Mucosa of stomach (tissue), 1 donor: ENCODE measurements around the gene FERMT2.
"Not testable (repeated sequence)": the region's sequence is repeated elsewhere in the genome, so short reads cannot be mapped to it uniquely, and the experiment has no call there.

ENCODE experiments used
- H3K27me3 ChIP-seq: one replicate; pipeline ENCODE4 v1.7.0; 2013; ENCODE audit warnings: mild to moderate bottlenecking, low read length; ENCODE audit not compliant: control insufficient read depth, insufficient read depth
- H3K36me3 ChIP-seq: one replicate; pipeline ENCODE4 v1.7.0; 2013; ENCODE audit warnings: low read length; ENCODE audit not compliant: control insufficient read depth, insufficient read depth
- H3K4me1 ChIP-seq: one replicate; pipeline ENCODE4 v1.7.0; 2013; ENCODE audit warnings: mild to moderate bottlenecking, low read length; ENCODE audit not compliant: control insufficient read depth, insufficient read depth
- H3K4me3 ChIP-seq: one replicate; pipeline ENCODE4 v1.7.0; 2013; ENCODE audit warnings: low read length
- H3K9ac ChIP-seq: one replicate; pipeline ENCODE4 v1.7.0; 2013; ENCODE audit warnings: mild to moderate bottlenecking, low read length, moderate library complexity
- H3K9me3 ChIP-seq: one replicate; pipeline ENCODE4 v1.7.0; 2013; ENCODE audit warnings: mild to moderate bottlenecking, low read length, moderate library complexity; ENCODE audit not compliant: control insufficient read depth
- donor health status: Pancreatic carcinoma.

Gene FERMT2

DNA sequence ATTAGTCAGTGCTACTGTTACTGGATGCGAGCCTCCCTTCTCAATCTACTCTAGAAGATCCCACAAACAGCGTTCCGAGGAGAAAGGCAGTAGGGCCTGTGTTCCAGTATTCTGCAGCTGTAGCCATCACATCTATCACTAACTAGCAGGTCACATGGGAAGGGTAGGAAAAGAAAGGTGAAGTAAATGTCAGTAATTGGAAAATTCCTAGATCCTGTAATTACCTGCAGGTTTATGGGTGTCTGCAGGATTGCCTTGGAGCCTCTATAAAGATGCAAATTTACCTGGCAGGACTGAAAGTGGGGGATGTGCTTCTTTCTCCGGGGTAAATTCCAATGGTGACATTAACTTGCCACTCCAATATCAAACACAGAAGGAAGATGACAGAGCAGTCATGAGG, 77.8 kb downstream of the FERMT2 start:
- H3K9me3 ChIP-seq = no peaks in the 10 kb centered on the region
- no peaks in the 10 kb centered on the region for H3K27me3 ChIP-seq
- no peaks in the 10 kb centered on the region for H3K4me1 ChIP-seq
- no peak overlapping the region for H3K4me3 ChIP-seq
- peaks cover 4% of the 10 kb centered on the region for H3K36me3 ChIP-seq
- no peak overlapping the region for H3K9ac ChIP-seq

DNA sequence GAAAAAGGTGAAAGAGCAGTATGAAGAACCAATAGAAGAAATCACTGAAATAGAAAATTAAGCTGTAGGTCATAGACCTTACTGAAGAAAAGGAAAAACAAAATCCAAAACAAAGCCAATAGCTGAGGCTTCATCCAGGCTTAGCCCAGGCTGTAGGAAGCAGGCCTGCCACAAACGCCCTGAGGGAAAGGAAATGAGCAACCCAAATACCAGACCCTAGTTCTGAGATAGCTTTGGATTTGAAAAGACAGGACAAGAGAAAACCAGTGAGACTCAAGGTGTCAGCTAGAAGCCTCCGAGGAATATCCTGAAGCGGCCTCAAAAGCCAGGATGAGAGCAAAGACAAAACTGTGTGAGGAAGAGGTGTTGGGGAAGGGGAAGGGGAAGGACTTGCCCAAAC, 79.2 kb downstream of the FERMT2 start:
- no peak overlapping the region for H3K4me3 ChIP-seq
- H3K9ac ChIP-seq = no peak overlapping the region
- H3K36me3 ChIP-seq = peaks cover 4% of the 10 kb centered on the region
- H3K4me1 ChIP-seq = no peaks in the 10 kb centered on the region
- H3K9me3 ChIP-seq = no peaks in the 10 kb centered on the region
- no peaks in the 10 kb centered on the region for H3K27me3 ChIP-seq

DNA sequence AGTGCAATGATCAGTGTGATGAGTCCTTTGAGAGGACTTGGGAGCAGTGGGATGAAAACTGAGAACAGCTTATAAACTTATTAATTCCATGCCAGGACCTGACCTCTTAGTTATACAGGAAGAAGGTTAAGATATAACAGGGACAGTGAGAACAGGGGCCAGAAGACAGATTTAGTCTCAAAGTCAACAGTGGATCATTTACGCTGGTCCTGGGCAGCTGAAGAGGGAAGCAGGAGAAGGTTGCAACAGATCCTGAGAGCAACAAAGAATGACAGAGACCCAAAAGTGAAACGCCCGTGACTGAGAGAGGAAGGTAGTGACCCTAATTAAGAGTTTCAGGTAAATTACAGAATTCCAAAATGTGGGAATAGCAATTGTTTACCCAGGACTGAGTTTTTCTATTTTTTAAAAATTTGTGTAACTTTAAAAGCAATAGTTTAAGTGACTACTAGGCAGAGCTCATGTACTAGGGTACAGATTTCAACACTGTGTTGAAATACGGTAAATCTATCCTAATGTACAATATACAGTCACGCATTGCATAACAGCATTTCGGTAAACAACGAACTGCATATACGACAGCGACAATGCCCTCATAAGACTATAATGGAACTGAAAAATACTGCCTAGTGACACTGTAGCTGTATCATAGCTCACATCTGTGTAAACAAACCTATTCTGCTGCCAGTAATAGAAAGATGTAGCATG, 81.8 kb downstream of the FERMT2 start:
- Histone ChIP-seq H3K27me3 (no peaks in the 10 kb centered on the region), H3K36me3 (peaks cover 4% of the 10 kb centered on the region), H3K4me3 (no peak overlapping the region), H3K9me3 (no peaks in the 10 kb centered on the region), H3K4me1 (no peaks in the 10 kb centered on the region), H3K9ac (no peak overlapping the region)

DNA sequence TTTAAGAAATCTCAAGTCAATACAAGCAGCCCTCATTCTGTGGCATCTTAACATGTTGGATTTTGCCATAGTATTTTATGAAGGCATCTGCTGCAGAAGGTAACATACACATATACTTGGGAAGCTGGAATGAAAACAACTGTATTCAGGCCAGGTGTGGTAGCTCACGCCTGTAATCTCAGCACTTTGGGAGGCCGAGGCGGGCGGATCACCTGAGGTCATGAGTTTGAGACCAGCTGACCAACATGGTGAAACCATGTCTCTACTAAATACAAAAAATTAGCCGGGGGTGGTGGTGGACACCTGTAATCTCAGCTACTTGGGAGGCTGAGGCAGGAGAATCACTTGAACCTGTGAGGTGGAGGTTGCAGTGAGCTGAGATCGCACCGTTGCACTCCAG, 86.0 kb downstream of the FERMT2 start:
- not testable (repeated sequence) for H3K4me1 ChIP-seq, H3K27me3 ChIP-seq, H3K36me3 ChIP-seq, H3K9ac ChIP-seq, H3K9me3 ChIP-seq, H3K4me3 ChIP-seq

DNA sequence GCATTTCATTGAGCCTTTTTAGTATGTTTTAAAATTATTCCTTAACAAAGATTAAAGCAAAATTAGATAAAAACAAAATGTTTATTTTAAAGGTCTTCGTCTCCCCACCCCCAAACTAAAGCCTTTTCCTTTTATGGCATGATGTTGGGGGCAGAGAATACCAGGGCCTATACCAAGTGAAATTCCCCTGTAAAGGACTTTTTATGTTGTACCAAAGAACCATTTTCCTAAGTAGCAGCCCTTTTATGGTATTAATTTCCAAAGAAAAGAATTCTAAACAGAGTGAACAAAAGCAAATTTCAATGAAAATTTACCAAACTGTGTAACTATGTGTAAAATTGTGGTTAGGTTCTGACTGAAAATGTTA, 87.5 kb downstream of the FERMT2 start:
- Histone ChIP-seq H3K36me3 (no peaks in the 10 kb centered on the region), H3K27me3 (no peaks in the 10 kb centered on the region), H3K4me3 (no peak overlapping the region), H3K9me3 (no peaks in the 10 kb centered on the region), H3K4me1 (no peaks in the 10 kb centered on the region), H3K9ac (no peak overlapping the region)

DNA sequence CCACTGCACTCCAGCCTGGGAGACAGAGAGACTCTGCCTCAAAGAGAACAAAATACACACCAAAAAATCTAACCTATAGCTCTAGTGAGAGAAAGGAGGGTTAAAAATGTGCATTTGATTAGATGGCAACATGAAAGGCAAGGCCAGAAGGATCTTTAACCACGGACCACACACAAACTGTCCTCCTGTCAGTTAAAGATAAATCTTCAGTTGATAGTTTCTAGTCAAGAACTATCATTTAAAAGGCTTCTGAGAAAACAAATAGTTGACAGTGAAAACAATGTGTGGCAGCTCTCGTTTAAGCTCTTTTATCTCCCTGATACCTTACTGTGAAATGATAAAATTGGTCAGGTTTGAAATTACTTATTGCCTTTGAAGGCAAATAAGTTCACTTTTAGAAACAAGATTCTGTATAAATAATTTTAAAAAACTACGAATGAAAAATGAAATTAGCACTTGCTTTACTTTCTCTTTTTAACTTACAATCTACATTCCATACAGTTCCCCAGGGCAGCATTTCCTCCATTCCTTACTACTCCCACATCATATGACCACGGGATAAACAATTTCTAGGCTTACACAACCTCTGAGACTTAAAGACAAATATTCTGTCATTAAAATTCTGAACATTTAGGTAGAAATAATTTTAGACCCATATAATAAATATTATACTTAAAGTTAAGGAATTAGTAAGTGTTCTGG, 88.1 kb downstream of the FERMT2 start:
- Histone ChIP-seq H3K4me1 (no peaks in the 10 kb centered on the region), H3K4me3 (no peak overlapping the region), H3K9ac (no peak overlapping the region), H3K36me3 (no peaks in the 10 kb centered on the region), H3K27me3 (no peaks in the 10 kb centered on the region), H3K9me3 (no peaks in the 10 kb centered on the region)

DNA sequence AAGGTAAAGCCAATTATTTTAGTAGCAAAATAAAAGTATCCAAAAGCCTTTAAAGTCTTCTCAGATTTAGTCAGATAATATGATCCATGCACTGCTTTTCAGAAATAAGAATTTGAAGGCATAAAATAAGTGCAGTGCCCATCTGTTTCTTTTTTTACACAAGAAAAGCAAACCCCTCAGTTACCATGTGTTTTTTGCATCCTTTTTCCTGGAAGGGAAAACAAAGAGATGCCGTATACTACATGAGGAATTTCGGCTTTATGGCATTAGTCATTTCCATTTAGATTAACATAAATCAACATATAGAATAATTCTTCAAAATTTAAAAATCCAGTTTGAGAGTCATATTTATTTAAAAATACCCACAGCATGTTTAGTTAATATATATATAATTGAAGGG, 89.4 kb downstream of the FERMT2 start:
- no peak overlapping the region for H3K9ac ChIP-seq
- H3K36me3 ChIP-seq = no peaks in the 10 kb centered on the region
- no peaks in the 10 kb centered on the region for H3K9me3 ChIP-seq
- no peaks in the 10 kb centered on the region for H3K4me1 ChIP-seq
- H3K27me3 ChIP-seq = no peaks in the 10 kb centered on the region
- no peak overlapping the region for H3K4me3 ChIP-seq

DNA sequence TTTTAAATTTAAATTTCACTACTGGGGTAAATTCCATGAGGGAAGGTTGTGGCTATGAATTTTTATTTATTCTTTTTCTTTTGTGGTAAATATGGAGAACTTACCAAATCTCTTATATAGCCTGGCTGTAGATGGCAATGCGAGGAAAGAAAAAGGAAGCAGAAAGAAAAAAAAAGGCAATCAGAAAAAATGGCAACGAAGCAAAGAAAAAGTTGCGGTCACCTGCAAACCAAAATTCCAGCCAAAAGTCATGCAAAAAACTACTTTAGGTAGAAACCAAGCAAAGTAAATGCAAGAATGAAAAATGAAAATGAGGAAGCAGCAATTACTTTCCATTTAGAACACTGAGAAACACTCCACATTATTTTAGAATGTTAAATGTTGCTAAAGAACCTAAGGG, 89.9 kb downstream of the FERMT2 start:
- H3K36me3 ChIP-seq = no peaks in the 10 kb centered on the region
- no peaks in the 10 kb centered on the region for H3K9me3 ChIP-seq
- no peak overlapping the region for H3K9ac ChIP-seq
- H3K27me3 ChIP-seq = no peaks in the 10 kb centered on the region
- H3K4me3 ChIP-seq = no peak overlapping the region
- H3K4me1 ChIP-seq = no peaks in the 10 kb centered on the region

DNA sequence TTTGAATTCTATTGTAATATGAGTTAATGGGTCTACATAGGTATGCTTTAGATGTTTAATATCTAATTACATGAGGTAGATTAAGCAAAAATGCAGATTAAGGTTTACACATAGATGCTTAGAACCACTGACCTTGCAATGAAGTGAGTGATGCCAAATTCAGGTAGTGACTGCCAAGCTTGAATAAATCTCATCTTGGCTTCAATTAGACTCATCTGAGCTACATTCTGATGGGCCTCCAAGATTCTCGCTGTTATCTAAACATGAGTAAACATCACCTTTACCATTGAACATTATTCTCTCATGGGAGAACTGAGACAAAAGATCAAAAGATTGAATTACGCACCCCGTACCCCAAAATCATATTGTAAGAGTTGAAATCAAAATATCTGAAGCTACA, 90.6 kb downstream of the FERMT2 start:
- Histone ChIP-seq H3K4me1 (no peaks in the 10 kb centered on the region), H3K9me3 (no peaks in the 10 kb centered on the region), H3K36me3 (no peaks in the 10 kb centered on the region), H3K9ac (no peak overlapping the region), H3K4me3 (no peak overlapping the region), H3K27me3 (no peaks in the 10 kb centered on the region)

DNA sequence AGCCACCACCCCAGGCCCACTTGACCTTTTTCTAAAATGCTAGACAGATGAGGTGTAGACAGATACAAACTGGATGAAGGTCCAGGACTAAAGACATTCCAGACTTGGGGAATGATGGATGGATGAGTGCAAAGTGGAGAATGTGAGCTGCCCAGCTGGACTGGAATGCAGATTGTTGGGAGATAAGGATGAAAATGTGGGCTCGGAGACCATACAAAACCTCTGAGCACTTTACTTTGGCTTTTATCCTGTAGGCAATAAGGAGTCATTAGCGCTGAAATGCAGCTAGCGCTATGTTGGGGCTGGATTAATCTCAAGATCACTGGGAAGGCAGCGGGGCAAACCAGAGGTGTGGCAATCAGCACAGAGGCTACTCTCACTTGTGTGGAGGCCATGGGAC, 94.7 kb downstream of the FERMT2 start:
- H3K27me3 ChIP-seq = no peaks in the 10 kb centered on the region
- H3K9ac ChIP-seq = no peak overlapping the region
- no peaks in the 10 kb centered on the region for H3K9me3 ChIP-seq
- no peaks in the 10 kb centered on the region for H3K4me1 ChIP-seq
- H3K4me3 ChIP-seq = no peak overlapping the region
- H3K36me3 ChIP-seq = no peaks in the 10 kb centered on the region

DNA sequence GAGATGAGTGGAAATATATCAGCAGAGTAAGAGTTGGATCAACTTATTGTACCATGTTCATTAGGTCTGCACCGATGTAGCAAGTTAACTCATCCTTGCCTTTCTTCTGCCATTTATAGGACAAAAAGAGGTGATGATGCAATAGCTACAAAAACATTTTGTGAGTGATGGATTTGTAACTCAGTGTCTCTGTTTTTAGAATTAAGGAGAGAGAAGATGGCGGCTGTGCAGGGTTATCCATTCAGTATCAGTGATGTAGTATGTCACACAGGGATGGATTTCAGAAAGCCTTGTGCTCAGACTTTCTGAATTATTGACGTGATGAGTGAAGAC, 97.4 kb downstream of the FERMT2 start:
- Histone ChIP-seq H3K4me1 (no peaks in the 10 kb centered on the region), H3K36me3 (no peaks in the 10 kb centered on the region), H3K27me3 (no peaks in the 10 kb centered on the region), H3K9ac (no peak overlapping the region), H3K4me3 (no peak overlapping the region), H3K9me3 (no peaks in the 10 kb centered on the region)

DNA sequence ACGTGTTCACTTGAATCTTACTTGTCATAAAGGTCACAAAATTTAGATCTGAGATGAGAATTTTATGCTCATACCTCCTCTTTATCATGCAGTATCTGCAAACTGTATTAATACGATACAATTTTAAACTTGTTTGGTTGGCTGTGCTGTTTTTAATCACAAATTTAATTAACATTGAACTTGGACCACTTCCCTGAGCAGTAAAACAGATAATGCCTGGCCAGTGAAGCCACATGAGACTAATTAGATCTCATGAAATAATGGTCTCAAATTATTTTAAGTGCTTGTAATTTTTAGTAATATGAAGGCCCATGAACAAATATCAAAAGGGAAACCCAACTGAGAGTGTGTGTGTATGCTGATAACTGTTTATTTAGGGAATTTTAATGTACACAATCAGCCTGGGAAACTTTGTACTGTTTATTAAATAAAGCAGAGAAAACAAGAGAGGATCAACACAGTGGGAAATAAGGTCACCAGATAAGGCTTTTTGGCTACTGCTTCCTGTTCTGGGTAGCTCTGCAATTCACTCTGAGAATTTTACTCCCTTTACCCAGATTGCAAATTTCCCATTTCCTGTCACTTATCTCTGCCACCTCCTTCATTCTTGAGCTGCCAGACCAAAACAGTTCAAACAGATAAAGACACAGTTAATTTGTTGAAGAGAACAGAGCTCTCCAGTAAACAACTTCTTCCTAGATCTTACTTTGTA, 97.9 kb downstream of the FERMT2 start:
- Histone ChIP-seq H3K9me3 (no peaks in the 10 kb centered on the region), H3K9ac (no peak overlapping the region), H3K27me3 (no peaks in the 10 kb centered on the region), H3K36me3 (no peaks in the 10 kb centered on the region), H3K4me3 (no peak overlapping the region), H3K4me1 (no peaks in the 10 kb centered on the region)
